PC-3 (cell line): ENCODE data around the gene ZNF101. TPM values are rescaled to one million over a fixed set of nuclear protein-coding genes. Genes with fewer than 3 reads are reported as not detected.

ENCODE experiments used
- ATAC-seq: fragments of 200-7000 bp; cut with Tn5 transposase; 2 replicates; pipeline ENCODE4 v1.9.1; 2020; ENCODE audit warnings: mild to moderate bottlenecking, moderate library complexity
- BruUV-seq: library from RNA; stranded (reverse); fragments of 400-500 nt; replicated peaks from 2 replicates; lab custom pipeline; 2021; lab: Mats Ljungman, UMichigan
- CTCF ChIA-PET: fragments of 300-600 bp; sonication (Branson Sonifier 250); formaldehyde crosslinking; loops from one replicate; lab custom pipeline; 2022; ENCODE audit warnings: antibody characterized with exemption; lab: Charles Lee
- POLR2A ChIA-PET: fragments of 300-600 bp; sonication (Branson Sonifier 250); formaldehyde crosslinking; loops from one replicate; lab custom pipeline; 2022; ENCODE audit warnings: antibody characterized with exemption; ENCODE audit not compliant: unreplicated experiment; lab: Charles Lee
- DNase-seq: peaks from one replicate; pipeline ENCODE4 v3.0.0-alpha.2; 2015
- H2AFZ ChIP-seq: fragments of 300-600 bp; sonication (generic); 2 replicates; pipeline ENCODE4 v1.6.0; 2016; ENCODE audit warnings: antibody characterized with exemption, low read length
- H3F3A ChIP-seq: fragments of 300-600 bp; sonication (generic); one replicate; pipeline ENCODE4 v1.6.0; 2017; ENCODE audit warnings: antibody characterized with exemption, low read length, control low read depth, mild to moderate bottlenecking; ENCODE audit not compliant: unreplicated experiment
- H3K27ac ChIP-seq: fragments of 300-600 bp; sonication (generic); 2 replicates; pipeline ENCODE4 v1.5.1; 2016; ENCODE audit warnings: mild to moderate bottlenecking, low read length
- H3K27me3 ChIP-seq: fragments of 300-600 bp; sonication (generic); 2 replicates; pipeline ENCODE4 v1.6.1; 2016; ENCODE audit warnings: low read length, mixed read lengths
- H3K36me3 ChIP-seq: fragments of 300-600 bp; sonication (generic); 2 replicates; pipeline ENCODE4 v1.6.1; 2016; ENCODE audit warnings: low read depth, mixed run types, low read length, mixed read lengths
- H3K4me1 ChIP-seq: fragments of 300-600 bp; sonication (generic); 2 replicates; pipeline ENCODE4 v1.5.1; 2016; ENCODE audit warnings: low read length; ENCODE audit not compliant: insufficient read depth
- H3K4me2 ChIP-seq: fragments of 300-600 bp; sonication (generic); 2 replicates; pipeline ENCODE4 v1.6.0; 2016; ENCODE audit warnings: low read length
- H3K4me3 ChIP-seq: fragments of 300-600 bp; sonication (generic); 2 replicates; pipeline ENCODE4 v1.5.1; 2016; ENCODE audit warnings: mild to moderate bottlenecking, low read length, mixed read lengths
- H3K79me2 ChIP-seq: fragments of 300-600 bp; sonication (generic); 2 replicates; pipeline ENCODE4 v1.6.1; 2017; ENCODE audit warnings: low read length, mixed read lengths
- H3K9ac ChIP-seq: fragments of 300-600 bp; sonication (generic); 2 replicates; pipeline ENCODE4 v1.6.0; 2016; ENCODE audit warnings: mild to moderate bottlenecking, low read length
- H3K9me2 ChIP-seq: fragments of 300-600 bp; sonication (generic); replicated peaks from 2 replicates; pipeline ENCODE4 v1.6.1; 2016; ENCODE audit warnings: mixed run types, low read length, mixed read lengths
- H3K9me3 ChIP-seq: fragments of 300-600 bp; sonication (generic); 2 replicates; pipeline ENCODE4 v1.6.1; 2016; ENCODE audit warnings: low read length, mixed read lengths
- H4K20me1 ChIP-seq: fragments of 300-600 bp; sonication (generic); 2 replicates; pipeline ENCODE4 v1.6.1; 2016; ENCODE audit warnings: low read length, mixed read lengths
- EZH2 ChIP-seq: fragments of 300-600 bp; sonication (generic); IDR thresholded peaks from one replicate; pipeline ENCODE4 v1.6.1; 2017; ENCODE audit warnings: antibody characterized with exemption, mild to moderate bottlenecking, low read length; ENCODE audit not compliant: unreplicated experiment
- EZH2phosphoT487 ChIP-seq: fragments of 300-600 bp; sonication (generic); IDR thresholded peaks from 2 replicates; pipeline ENCODE4 v1.6.1; 2018; ENCODE audit warnings: mild to moderate bottlenecking, antibody characterized with exemption, low read length, borderline replicate concordance
- intact Hi-C: fragments of 100-400 bp; cut with micrococcal nuclease; formaldehyde crosslinking; loops from 2 replicates; pipeline ENCODE4 v1.9.0; 2023
- total RNA-seq: library from RNA; depleted of rRNA; stranded (reverse); fragments of >200 nt; gene quantifications from 2 replicates; pipeline ENCODE4 v1.2.3, GENCODE V29; 2014
- TF ChIP-seq, protein P1 (sequence below): fragments of 300-600 bp; sonication (generic); conservative IDR thresholded peaks from 2 replicates; pipeline ENCODE4 v1.5.1; 2017; ENCODE audit warnings: antibody characterized with exemption, low read depth, mild to moderate bottlenecking, low read length

ZNF101 gene
- total RNA-seq, 1 experiment from 2014 or later, result 11.0 TPM

DNA sequence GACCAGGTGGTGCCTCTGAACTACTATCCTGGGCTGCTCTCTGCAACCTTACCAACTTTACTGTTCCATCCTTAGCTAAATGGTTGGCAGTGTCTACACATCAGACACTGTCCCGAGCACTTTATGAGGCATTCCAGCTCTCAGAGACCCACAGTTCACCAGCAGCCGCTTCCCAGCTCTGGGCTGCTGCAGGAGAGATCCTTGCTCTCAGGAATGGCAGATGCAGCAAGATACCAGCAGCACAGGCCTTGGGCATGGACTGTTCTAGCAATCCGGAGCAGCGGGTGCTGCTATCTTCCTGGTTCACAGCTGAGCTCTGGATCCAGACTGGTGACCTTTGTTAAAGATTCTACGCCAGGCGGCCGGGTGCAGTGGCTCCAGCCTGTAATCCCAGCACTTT lies 37.3 kb upstream of the ZNF101 start:
- TF ChIP-seq, protein P1, sequence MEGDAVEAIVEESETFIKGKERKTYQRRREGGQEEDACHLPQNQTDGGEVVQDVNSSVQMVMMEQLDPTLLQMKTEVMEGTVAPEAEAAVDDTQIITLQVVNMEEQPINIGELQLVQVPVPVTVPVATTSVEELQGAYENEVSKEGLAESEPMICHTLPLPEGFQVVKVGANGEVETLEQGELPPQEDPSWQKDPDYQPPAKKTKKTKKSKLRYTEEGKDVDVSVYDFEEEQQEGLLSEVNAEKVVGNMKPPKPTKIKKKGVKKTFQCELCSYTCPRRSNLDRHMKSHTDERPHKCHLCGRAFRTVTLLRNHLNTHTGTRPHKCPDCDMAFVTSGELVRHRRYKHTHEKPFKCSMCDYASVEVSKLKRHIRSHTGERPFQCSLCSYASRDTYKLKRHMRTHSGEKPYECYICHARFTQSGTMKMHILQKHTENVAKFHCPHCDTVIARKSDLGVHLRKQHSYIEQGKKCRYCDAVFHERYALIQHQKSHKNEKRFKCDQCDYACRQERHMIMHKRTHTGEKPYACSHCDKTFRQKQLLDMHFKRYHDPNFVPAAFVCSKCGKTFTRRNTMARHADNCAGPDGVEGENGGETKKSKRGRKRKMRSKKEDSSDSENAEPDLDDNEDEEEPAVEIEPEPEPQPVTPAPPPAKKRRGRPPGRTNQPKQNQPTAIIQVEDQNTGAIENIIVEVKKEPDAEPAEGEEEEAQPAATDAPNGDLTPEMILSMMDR, result no peak
- TF ChIP-seq EZH2, result no peak
- Histone ChIP-seq H3K79me2 (peaks cover 12% of the 10 kb centered on the region), H2AFZ (no peak overlapping the region), H3K4me2 (no peak overlapping the region), H3K9ac (no peak overlapping the region), H3K27me3 (no peaks in the 10 kb centered on the region), H3F3A (no peaks in the 10 kb centered on the region), H3K36me3 (peaks cover 3% of the 10 kb centered on the region; the same call in 1 of the 2 replicates), H3K9me3 (no peaks in the 10 kb centered on the region), H3K27ac (no peak overlapping the region), H3K4me3 (no peak overlapping the region), H4K20me1 (no peaks in the 10 kb centered on the region), H3K9me2 (no peaks in the 10 kb centered on the region), H3K4me1 (peaks cover 13% of the 10 kb centered on the region)
- ATAC-seq (no peak), DNase-seq (no peak)
- no TSS peak for BruUV-seq
- ChIA-PET POLR2A (no interaction called here), CTCF (no interaction called here)
- intact Hi-C loops, result no loop called here

DNA sequence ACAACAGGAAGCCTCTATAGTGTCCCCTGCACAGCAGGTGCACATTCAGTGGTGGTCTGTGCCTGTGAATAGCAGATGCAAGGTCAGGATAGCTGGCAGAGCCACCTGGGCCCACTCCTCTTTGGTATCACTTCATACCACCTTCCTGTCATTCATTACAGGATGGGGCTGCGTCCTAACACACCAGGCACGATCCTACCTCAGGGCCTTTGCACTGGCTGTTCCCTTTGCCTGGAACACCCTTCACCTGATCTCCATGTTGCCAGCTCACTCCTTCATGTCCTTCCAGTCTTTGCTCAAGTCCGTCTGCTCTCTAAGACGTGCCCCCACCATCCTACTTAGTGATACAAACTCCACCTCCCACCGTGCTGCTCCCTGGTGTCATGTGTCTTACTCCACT lies 36.0 kb upstream of the ZNF101 start:
- Histone ChIP-seq H2AFZ (no peak overlapping the region), H3K79me2 (no peaks in the 10 kb centered on the region), H3K4me2 (no peak overlapping the region), H4K20me1 (no peaks in the 10 kb centered on the region), H3K27ac (no peak overlapping the region), H3K9me3 (no peaks in the 10 kb centered on the region), H3K27me3 (no peaks in the 10 kb centered on the region), H3K9ac (no peak overlapping the region), H3K9me2 (no peaks in the 10 kb centered on the region), H3K36me3 (peaks cover 3% of the 10 kb centered on the region; the same call in 1 of the 2 replicates), H3K4me3 (no peak overlapping the region), H3K4me1 (0 out of 2 replicates have a peak, but pooled peaks cover 4% of the 10 kb centered on the region), H3F3A (no peaks in the 10 kb centered on the region)
- ATAC-seq, result no peak
- CTCF ChIA-PET, result no interaction called here
- intact Hi-C loops, result no loop called here
- no peak for DNase-seq
- TF ChIP-seq EZH2phosphoT487, result no peak
- TF ChIP-seq, protein P1, result no peak
- TF ChIP-seq EZH2, result no peak
- no TSS peak for BruUV-seq
- POLR2A ChIA-PET, result no interaction called here

DNA sequence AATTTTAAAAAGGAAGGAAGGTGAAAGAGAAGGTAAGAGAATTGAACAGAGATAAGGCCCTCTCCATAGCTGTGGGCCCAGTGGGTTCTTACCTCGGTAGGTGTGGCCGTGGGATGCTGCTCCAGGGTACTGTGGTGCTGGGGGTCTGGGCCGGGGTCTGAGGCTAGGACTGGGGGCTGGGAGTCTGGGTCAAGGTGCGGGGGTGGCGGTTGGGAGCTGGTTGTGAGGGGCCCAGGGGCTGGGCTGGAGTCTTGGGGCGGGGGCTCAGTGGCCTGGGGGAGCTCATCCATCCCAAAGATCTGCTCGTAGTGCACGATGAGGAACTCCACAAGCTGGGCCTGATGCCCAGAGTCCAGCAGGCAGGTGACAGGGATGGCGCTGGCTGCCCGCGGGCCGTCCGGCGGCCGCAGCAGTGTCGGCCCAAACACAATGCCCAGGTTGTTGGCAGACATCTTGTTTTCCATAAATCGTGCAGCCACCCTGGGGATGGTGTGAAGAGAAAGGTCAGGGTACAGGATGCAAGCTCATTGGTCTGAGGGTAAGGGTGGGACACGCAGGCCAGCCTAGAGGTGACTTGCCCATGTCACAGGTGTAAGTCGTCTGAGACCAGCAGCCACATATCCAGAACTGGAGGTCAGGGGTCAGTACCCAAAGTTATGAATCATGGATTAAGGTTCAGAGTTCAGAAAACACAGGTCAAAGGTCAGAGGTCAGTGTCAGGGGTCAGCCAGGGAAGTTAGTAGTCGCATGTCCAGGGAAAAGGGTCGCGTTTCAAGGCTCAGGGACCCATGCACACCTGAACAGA lies 34.7 kb upstream of the ZNF101 start:
- Histone ChIP-seq H2AFZ (no peak overlapping the region), H3K9ac (no peak overlapping the region), H3K27ac (no peak overlapping the region), H3K4me3 (no peak overlapping the region), H3K4me2 (no peak overlapping the region), H3F3A (no peaks in the 10 kb centered on the region), H3K4me1 (0 out of 2 replicates have a peak, but pooled peaks cover 4% of the 10 kb centered on the region), H3K36me3 (peaks cover 3% of the 10 kb centered on the region; the same call in 1 of the 2 replicates), H3K79me2 (no peaks in the 10 kb centered on the region), H4K20me1 (no peaks in the 10 kb centered on the region), H3K27me3 (no peaks in the 10 kb centered on the region), H3K9me3 (no peaks in the 10 kb centered on the region), H3K9me2 (no peaks in the 10 kb centered on the region)
- intact Hi-C loops, result no loop called here
- ATAC-seq (no peak), DNase-seq (no peak)
- BruUV-seq, result no TSS peak
- ChIA-PET POLR2A (no interaction called here), CTCF (no interaction called here)
- TF ChIP-seq, protein P1, result no peak
- no peak for TF ChIP-seq EZH2
- TF ChIP-seq EZH2phosphoT487, result no peak
